PC-9 (cell line): ENCODE results near the gene TRIP12.

Source experiments
- CTCF ChIP-seq: fragments of 200-600 bp; sonication (generic); conservative IDR thresholded peaks from 2 replicates; pipeline ENCODE4 v1.6.1; 2017; ENCODE audit warnings: mixed run types, antibody characterized with exemption, mild to moderate bottlenecking, moderate library complexity
- EZH2 ChIP-seq: fragments of 200-600 bp; sonication (generic); IDR thresholded peaks from 2 replicates; pipeline ENCODE4 v1.8.0; 2017; ENCODE audit warnings: antibody characterized with exemption, low read depth

GRCh38 chr2:229955663-229956062, 33.9 kb upstream of the TRIP12 start:
- TF ChIP-seq CTCF (no peak), EZH2 (no peak)
